ENCODE data around the gene FKBP1A. TPM values are rescaled to one million over a fixed set of nuclear protein-coding genes. Genes with fewer than 3 reads are reported as not detected.

Gene FKBP1A
- total and polyA plus RNA-seq, 2 of the 4 experiments (the other 2 are of a cell fraction), result 120 to 528 TPM

- no peaks in the 10 kb centered on the region for H3K27me3 ChIP-seq (ENCODE audit: control insufficient read depth, insufficient read depth, low read length)
- no peaks in the 10 kb centered on the region for H3K79me1 ChIP-seq (ENCODE audit: low read depth in 1 of 2, low read length in 2 of 2)
- no peak overlapping the region; the same call in 1 of the 2 replicates for H2AK5ac ChIP-seq (ENCODE audit: low read depth, low read length)
- no peaks in the 10 kb centered on the region for H4K20me1 ChIP-seq (ENCODE audit: insufficient read depth, low read length)
- no peak overlapping the region for H2AFZ ChIP-seq (replicated peaks; ENCODE audit: low read length, poor library complexity)
- no peak overlapping the region for H2AK9ac ChIP-seq (replicated peaks; ENCODE audit: low read depth, low read length, poor library complexity)
- no peaks in the 10 kb centered on the region for H3K9me3 ChIP-seq (ENCODE audit: control insufficient read depth, insufficient read depth, low read length)
- no peak overlapping the region for H3K4ac ChIP-seq (ENCODE audit: low read depth, low read length)
- ATAC-seq (ENCODE audit: low read depth), result no peak
- no peak overlapping the region for H3K4me2 ChIP-seq (ENCODE audit: low read depth, low read length)
- ChIA-PET POLR2A (ENCODE audit: unreplicated experiment) (interaction anchor here (0.6 kb wide), 1 partner anchor 42 kb away, joined by 6 read pairs; no protein-coding TSS in a partner anchor), CTCF (interaction anchor here (0.6 to 1.5 kb wide), 2 partner anchors 122 to 193 kb away, joined by 3 to 5 read pairs; no protein-coding TSS in a partner anchor)
- in situ Hi-C loops (cut with MboI; ENCODE audit: low sequenced_read_pairs), result no loop called here
- no peak overlapping the region for H2BK20ac ChIP-seq (ENCODE audit: low read depth, low read length)
- H3K4me1 ChIP-seq (ENCODE audit: control insufficient read depth, insufficient read depth, low read length), result no peaks in the 10 kb centered on the region
- no peak overlapping the region for H4K91ac ChIP-seq (ENCODE audit: insufficient read depth, low read depth, low read length)
- DNase-seq, result no peak
- H4K8ac ChIP-seq (ENCODE audit: low read depth in 2 of 2, low read length in 2 of 2), result no peak overlapping the region
- no peak overlapping the region for H2BK5ac ChIP-seq (ENCODE audit: low read depth, low read length, poor library complexity, severe bottlenecking)
- H3K56ac ChIP-seq (ENCODE audit: extremely low read depth, insufficient read depth, low read length), result no peak overlapping the region
- no peak overlapping the region for H3K18ac ChIP-seq (ENCODE audit: low read depth, low read length)
- no peak overlapping the region for H3K27ac ChIP-seq (ENCODE audit: insufficient read depth, low read length)
- no peak overlapping the region for H4K5ac ChIP-seq (ENCODE audit: low read depth, low read length)
- H3K36me3 ChIP-seq (ENCODE audit: control insufficient read depth, insufficient read depth, low read length), result peaks cover 2% of the 10 kb centered on the region; the same call in 1 of the 2 replicates
- BruUV-seq (replicated peaks), result no TSS peak
- H3K23ac ChIP-seq (ENCODE audit: low read depth, low read length), result no peak overlapping the region
- H2BK15ac ChIP-seq (ENCODE audit: low read depth, low read length), result no peak overlapping the region
- no peak overlapping the region for H3K9ac ChIP-seq (ENCODE audit: low read depth, low read length)
- TF ChIP-seq MAZ (IDR thresholded peaks at IDR 0.05; ENCODE audit: borderline replicate concordance, low read depth, low read length), result no peak
- TF ChIP-seq RCOR1 (IDR thresholded peaks at IDR 0.05; ENCODE audit: insufficient replicate concordance, low read length), result no peak
- TF ChIP-seq BHLHE40 (IDR thresholded peaks at IDR 0.05; ENCODE audit: low read depth, low read length), result no peak
- TF ChIP-seq SMC3 (IDR thresholded peaks at IDR 0.05; ENCODE audit: low read depth, low read length), result no peak
- no peak for TF ChIP-seq CEBPB (IDR thresholded peaks at IDR 0.05; ENCODE audit: low read depth, low read length)
- TF ChIP-seq NFE2L2 (IDR thresholded peaks at IDR 0.05; ENCODE audit: low read depth, low read length), result no peak
- no peak for TF ChIP-seq MAFK (IDR thresholded peaks at IDR 0.05; ENCODE audit: low read depth, low read length)
- TF ChIP-seq RAD21 (IDR thresholded peaks at IDR 0.05; ENCODE audit: low read length), result no peak
- no peak for TF ChIP-seq CTCF (conservative IDR thresholded peaks at IDR 0.05; ENCODE audit: low read depth, low read length)
- TF ChIP-seq USF2 (IDR thresholded peaks at IDR 0.05; ENCODE audit: low read depth, low read length), result no peak
- no peak for TF ChIP-seq MXI1 (IDR thresholded peaks at IDR 0.05; ENCODE audit: borderline replicate concordance, low read depth, low read length)
- no peak for TF ChIP-seq POLR2A (IDR thresholded peaks at IDR 0.05; ENCODE audit: low read depth, low read length)
- TF ChIP-seq RFX5 (IDR thresholded peaks at IDR 0.05; ENCODE audit: low read depth, low read length), result no peak
- no peak for TF ChIP-seq CHD1 (IDR thresholded peaks at IDR 0.05; ENCODE audit: low read depth, low read length)
- TF ChIP-seq FOS (IDR thresholded peaks at IDR 0.05; ENCODE audit: low read depth, low read length), result no peak
- H3K9me1 ChIP-seq (ENCODE audit: insufficient read depth, low read length), result peaks cover 6% of the 10 kb centered on the region; the same call in 1 of the 2 replicates
- no peak overlapping the region for H3K4me3 ChIP-seq (ENCODE audit: insufficient read depth, low read depth, low read length)
- H3K14ac ChIP-seq (replicated peaks; ENCODE audit: low read depth, low read length), result no peak overlapping the region
- dilution Hi-C loops (cut with HindIII; ENCODE audit: low sequenced_read_pairs, unreplicated experiment), result no loop called here
- intact Hi-C loops (cut with micrococcal nuclease), result loop anchor here (5.0 kb wide), 2 partner anchors 63 to 228 kb away; no protein-coding TSS in a partner anchor
- no peak overlapping the region for H2BK120ac ChIP-seq (ENCODE audit: low read depth, low read length)
Measured at GRCh38 chr20:1435337-1435699, 42.5 kb upstream of the FKBP1A start.
